HepG2 (cell line): ENCODE data around the gene PLXNA4. TPM values are rescaled to one million over a fixed set of nuclear protein-coding genes. Genes with fewer than 3 reads are reported as not detected.

Experiments
- EP300 ChIP-seq, 3 experiments: sonication (generic) in 1 of 3; formaldehyde crosslinking in 1 of 3; IDR thresholded peaks; 2 replicates each; pipeline versions ENCODE4 v1.5.1 to v1.6.1; 2011 to 2020; ENCODE audit warnings: low read depth in 2 of 3, low read length in 2 of 3, borderline replicate concordance in 1 of 3, improper control_type of control experiment in 1 of 3, mild to moderate bottlenecking in 1 of 3, missing genetic modification reagents in 1 of 3, moderate library complexity in 1 of 3
- FOSL2 ChIP-seq: sonication (generic); formaldehyde crosslinking; IDR thresholded peaks from 2 replicates; pipeline ENCODE4 v1.4.0; 2020; ENCODE audit warnings: missing genetic modification reagents
- FOXA3 ChIP-seq: IDR thresholded peaks from 2 replicates; pipeline ENCODE4 v1.6.1; 2016; ENCODE audit warnings: missing genetic modification reagents, missing compliant biosample characterization
- KDM6A ChIP-seq: IDR thresholded peaks from 2 replicates; pipeline ENCODE4 v1.6.1; 2016; ENCODE audit warnings: low read depth
- MYC ChIP-seq: sonication (generic); formaldehyde crosslinking; IDR thresholded peaks from 2 replicates; pipeline ENCODE4 v1.9.0; 2021; ENCODE audit warnings: missing genetic modification reagents, borderline replicate concordance
- REXO4 ChIP-seq: sonication (generic); formaldehyde crosslinking; IDR thresholded peaks from 2 replicates; pipeline ENCODE4 v1.8.0; 2022; ENCODE audit warnings: missing genetic modification reagents, mild to moderate bottlenecking, borderline replicate concordance
- RXRB ChIP-seq: IDR thresholded peaks from 2 replicates; pipeline ENCODE4 v1.6.1; 2016; ENCODE audit warnings: borderline replicate concordance, missing genetic modification reagents, missing compliant biosample characterization
- SOX13 ChIP-seq, 3 experiments: fragments of 450-650 bp in 1 of 3; sonication (generic) in 1 of 3; formaldehyde crosslinking in 1 of 3; IDR thresholded peaks in 2 of 3; conservative IDR thresholded peaks in 1 of 3; 2 replicates each; pipeline versions ENCODE4 v1.5.0 to v1.6.1; 2016 to 2020; ENCODE audit warnings: antibody characterized with exemption in 1 of 3, mild to moderate bottlenecking in 1 of 3, missing compliant biosample characterization in 1 of 3, missing genetic modification reagents in 1 of 3, moderate library complexity in 1 of 3
- SOX5 ChIP-seq: IDR thresholded peaks from 2 replicates; pipeline ENCODE4 v1.6.1; 2016; ENCODE audit warnings: borderline replicate concordance
- SOX6 ChIP-seq, 2 experiments: fragments of 450-650 bp in 1 of 2; sonication (generic) in 1 of 2; formaldehyde crosslinking in 1 of 2; IDR thresholded peaks; 2 replicates each; pipeline versions ENCODE4 v1.4.0 to v1.6.1; 2017 to 2020; ENCODE audit warnings: antibody characterized with exemption in 1 of 2, mild to moderate bottlenecking in 1 of 2, missing genetic modification reagents in 1 of 2
- ZBTB20 ChIP-seq: sonication (generic); formaldehyde crosslinking; IDR thresholded peaks from 2 replicates; pipeline ENCODE4 v1.8.1; 2023; ENCODE audit warnings: missing genetic modification reagents, low read depth, mild to moderate bottlenecking, borderline replicate concordance
- ZNF333 ChIP-seq: sonication (generic); formaldehyde crosslinking; IDR thresholded peaks from 2 replicates; pipeline ENCODE4 v1.4.0; 2020; ENCODE audit warnings: mild to moderate bottlenecking, missing genetic modification reagents, borderline replicate concordance
- ZNF446 ChIP-seq: sonication (generic); formaldehyde crosslinking; IDR thresholded peaks from 2 replicates; pipeline ENCODE4 v1.5.0; 2020; ENCODE audit warnings: mild to moderate bottlenecking, missing genetic modification reagents
- polyA plus RNA-seq, 8 experiments: library from polyadenylated mRNA; depleted of rRNA in 3 of 8; stranded (reverse) in 7 of 8; unstranded in 1 of 8; fragments of >200 nt; fragmentation: Illumina TruSeq in 4 of 8; extraction: Trizol in 4 of 8; gene quantifications; 2 replicates each; pipeline versions ENCODE4 v1.2.1 to v1.2.3, GENCODE V29; 2011 to 2016; ENCODE audit warnings: low read depth in 4 of 8, missing spikeins in 1 of 8, mixed read lengths in 1 of 8; ENCODE audit not compliant: insufficient read depth in 1 of 8
- total RNA-seq, 5 experiments: library from RNA; depleted of rRNA; stranded (reverse); fragments of >200 nt; fragmentation: Illumina TruSeq; extraction: Trizol; gene quantifications; 2 replicates each; pipeline ENCODE4 v1.2.3, GENCODE V29; 2016; ENCODE audit warnings: low read depth in 1 of 5
- TF ChIP-seq, protein P1 (sequence below): IDR thresholded peaks from 2 replicates; pipeline ENCODE4 v1.4.0; 2020; ENCODE audit warnings: mild to moderate bottlenecking, missing genetic modification reagents
- TF ChIP-seq, protein P2 (sequence below): sonication (generic); formaldehyde crosslinking; IDR thresholded peaks from 2 replicates; pipeline ENCODE4 v1.4.0; 2020; ENCODE audit warnings: missing genetic modification reagents
- TF ChIP-seq, protein P3 (sequence below): sonication (generic); formaldehyde crosslinking; IDR thresholded peaks from 2 replicates; pipeline ENCODE4 v1.4.0; 2020; ENCODE audit warnings: missing genetic modification reagents
- TF ChIP-seq, protein P4 (sequence below): sonication (generic); formaldehyde crosslinking; IDR thresholded peaks from 2 replicates; pipeline ENCODE4 v1.8.0; 2022; ENCODE audit warnings: low read depth, missing genetic modification reagents

The PLXNA4 gene
- total and polyA plus RNA-seq, 2 of the 13 experiments (the other 11 are each of a cell fraction or from before 2014, with no cell fraction given): 0.01 to 0.04 TPM

DNA sequence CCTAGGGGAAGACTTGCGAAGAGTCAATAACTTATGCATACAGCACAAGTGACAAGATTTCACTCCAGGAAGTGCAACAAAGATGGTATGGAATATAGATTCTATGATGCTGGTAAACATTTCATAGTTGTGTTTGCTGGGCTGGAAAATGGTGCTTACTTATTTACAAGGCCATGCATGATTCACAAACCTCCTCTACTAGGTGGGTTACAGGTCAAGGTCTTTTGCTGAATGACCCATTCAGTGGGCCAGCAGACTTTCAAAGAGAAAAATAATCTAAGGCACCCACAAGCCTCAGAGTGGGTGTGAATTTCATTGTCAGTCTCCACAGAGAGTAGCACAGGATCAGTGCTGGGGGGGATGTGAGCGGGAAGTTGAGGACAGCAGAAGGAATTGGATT, 378.5 kb downstream of the PLXNA4 start (continued):
- TF ChIP-seq, protein P1, sequence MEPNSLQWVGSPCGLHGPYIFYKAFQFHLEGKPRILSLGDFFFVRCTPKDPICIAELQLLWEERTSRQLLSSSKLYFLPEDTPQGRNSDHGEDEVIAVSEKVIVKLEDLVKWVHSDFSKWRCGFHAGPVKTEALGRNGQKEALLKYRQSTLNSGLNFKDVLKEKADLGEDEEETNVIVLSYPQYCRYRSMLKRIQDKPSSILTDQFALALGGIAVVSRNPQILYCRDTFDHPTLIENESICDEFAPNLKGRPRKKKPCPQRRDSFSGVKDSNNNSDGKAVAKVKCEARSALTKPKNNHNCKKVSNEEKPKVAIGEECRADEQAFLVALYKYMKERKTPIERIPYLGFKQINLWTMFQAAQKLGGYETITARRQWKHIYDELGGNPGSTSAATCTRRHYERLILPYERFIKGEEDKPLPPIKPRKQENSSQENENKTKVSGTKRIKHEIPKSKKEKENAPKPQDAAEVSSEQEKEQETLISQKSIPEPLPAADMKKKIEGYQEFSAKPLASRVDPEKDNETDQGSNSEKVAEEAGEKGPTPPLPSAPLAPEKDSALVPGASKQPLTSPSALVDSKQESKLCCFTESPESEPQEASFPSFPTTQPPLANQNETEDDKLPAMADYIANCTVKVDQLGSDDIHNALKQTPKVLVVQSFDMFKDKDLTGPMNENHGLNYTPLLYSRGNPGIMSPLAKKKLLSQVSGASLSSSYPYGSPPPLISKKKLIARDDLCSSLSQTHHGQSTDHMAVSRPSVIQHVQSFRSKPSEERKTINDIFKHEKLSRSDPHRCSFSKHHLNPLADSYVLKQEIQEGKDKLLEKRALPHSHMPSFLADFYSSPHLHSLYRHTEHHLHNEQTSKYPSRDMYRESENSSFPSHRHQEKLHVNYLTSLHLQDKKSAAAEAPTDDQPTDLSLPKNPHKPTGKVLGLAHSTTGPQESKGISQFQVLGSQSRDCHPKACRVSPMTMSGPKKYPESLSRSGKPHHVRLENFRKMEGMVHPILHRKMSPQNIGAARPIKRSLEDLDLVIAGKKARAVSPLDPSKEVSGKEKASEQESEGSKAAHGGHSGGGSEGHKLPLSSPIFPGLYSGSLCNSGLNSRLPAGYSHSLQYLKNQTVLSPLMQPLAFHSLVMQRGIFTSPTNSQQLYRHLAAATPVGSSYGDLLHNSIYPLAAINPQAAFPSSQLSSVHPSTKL (CRISPR knock-in tag): peak; percentile 63
- TF ChIP-seq KDM6A (CRISPR knock-in tag) (no peak), SOX6 (IDR thresholded peaks at IDR 0.05) (no peak), SOX6 (CRISPR knock-in tag; IDR thresholded peaks at IDR 0.05) (peak; percentile 69), EP300 (IDR thresholded peaks at IDR 0.05; ENCODE audit: low read depth in 2 of 2, low read length in 2 of 2) (peak in 1 of 2 experiments; percentile 35; a peak in 1 of 4 replicates), EP300 (CRISPR knock-in tag; IDR thresholded peaks at IDR 0.05; ENCODE audit: borderline replicate concordance) (no peak), FOSL2 (CRISPR knock-in tag) (peak; percentile 79), SOX13 (IDR thresholded peaks at IDR 0.05) (no peak), SOX13 (CRISPR knock-in tag; conservative IDR thresholded peaks at IDR 0.05 in 1 of 2, IDR thresholded peaks at IDR 0.05 in 1 of 2) (peak in 1 of 2 experiments; percentile 35; a peak in 1 of 4 replicates), FOXA3 (peak; percentile 72; the same call in 1 of the 2 replicates), RXRB (CRISPR knock-in tag) (no peak), SOX5 (peak; percentile 33; the same call in 1 of the 2 replicates), ZBTB20 (0 out of 2 replicates have a peak, but pooled peaks have one; percentile 41), ZNF446 (no peak), REXO4 (no peak), MYC (no peak), ZNF333 (CRISPR knock-in tag) (no peak)
- TF ChIP-seq, protein P2, sequence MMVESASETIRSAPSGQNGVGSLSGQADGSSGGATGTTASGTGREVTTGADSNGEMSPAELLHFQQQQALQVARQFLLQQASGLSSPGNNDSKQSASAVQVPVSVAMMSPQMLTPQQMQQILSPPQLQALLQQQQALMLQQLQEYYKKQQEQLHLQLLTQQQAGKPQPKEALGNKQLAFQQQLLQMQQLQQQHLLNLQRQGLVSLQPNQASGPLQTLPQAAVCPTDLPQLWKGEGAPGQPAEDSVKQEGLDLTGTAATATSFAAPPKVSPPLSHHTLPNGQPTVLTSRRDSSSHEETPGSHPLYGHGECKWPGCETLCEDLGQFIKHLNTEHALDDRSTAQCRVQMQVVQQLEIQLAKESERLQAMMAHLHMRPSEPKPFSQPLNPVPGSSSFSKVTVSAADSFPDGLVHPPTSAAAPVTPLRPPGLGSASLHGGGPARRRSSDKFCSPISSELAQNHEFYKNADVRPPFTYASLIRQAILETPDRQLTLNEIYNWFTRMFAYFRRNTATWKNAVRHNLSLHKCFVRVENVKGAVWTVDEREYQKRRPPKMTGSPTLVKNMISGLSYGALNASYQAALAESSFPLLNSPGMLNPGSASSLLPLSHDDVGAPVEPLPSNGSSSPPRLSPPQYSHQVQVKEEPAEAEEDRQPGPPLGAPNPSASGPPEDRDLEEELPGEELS (CRISPR knock-in tag): peak; percentile 20; the same call in 1 of the 2 replicates
- TF ChIP-seq, protein P3, sequence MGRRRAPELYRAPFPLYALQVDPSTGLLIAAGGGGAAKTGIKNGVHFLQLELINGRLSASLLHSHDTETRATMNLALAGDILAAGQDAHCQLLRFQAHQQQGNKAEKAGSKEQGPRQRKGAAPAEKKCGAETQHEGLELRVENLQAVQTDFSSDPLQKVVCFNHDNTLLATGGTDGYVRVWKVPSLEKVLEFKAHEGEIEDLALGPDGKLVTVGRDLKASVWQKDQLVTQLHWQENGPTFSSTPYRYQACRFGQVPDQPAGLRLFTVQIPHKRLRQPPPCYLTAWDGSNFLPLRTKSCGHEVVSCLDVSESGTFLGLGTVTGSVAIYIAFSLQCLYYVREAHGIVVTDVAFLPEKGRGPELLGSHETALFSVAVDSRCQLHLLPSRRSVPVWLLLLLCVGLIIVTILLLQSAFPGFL (CRISPR knock-in tag): no peak
- TF ChIP-seq, protein P4, sequence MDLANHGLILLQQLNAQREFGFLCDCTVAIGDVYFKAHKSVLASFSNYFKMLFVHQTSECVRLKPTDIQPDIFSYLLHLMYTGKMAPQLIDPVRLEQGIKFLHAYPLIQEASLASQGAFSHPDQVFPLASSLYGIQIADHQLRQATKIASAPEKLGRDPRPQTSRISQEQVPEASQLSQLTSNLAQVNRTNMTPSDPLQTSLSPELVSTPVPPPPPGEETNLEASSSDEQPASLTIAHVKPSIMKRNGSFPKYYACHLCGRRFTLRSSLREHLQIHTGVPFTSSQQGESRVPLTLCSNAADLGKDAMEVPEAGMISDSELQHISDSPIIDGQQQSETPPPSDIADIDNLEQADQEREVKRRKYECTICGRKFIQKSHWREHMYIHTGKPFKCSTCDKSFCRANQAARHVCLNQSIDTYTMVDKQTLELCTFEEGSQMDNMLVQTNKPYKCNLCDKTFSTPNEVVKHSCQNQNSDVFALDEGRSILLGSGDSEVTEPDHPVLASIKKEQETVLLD: no peak
